Activated CD4-positive, alpha-beta memory T cell treated with anti-CD3 and anti-CD28 coated beads for 36 hours (primary cell): ENCODE results near the gene NR6A1. TPM values are rescaled to one million over a fixed set of nuclear protein-coding genes. Genes with fewer than 3 reads are reported as not detected.
A peak's percentile ranks its signal among the peaks of the same experiment; 100 is the strongest.

Experiments used
- CTCF ChIA-PET: fragments of 350-600 bp; sonication (Branson Sonifier 250); formaldehyde crosslinking; loops from one replicate; lab custom pipeline; 2021; ENCODE audit warnings: antibody characterized with exemption, inconsistent platforms; lab: Charles Lee
- POLR2A ChIA-PET: fragments of 350-600 bp; sonication (Branson Sonifier 250); formaldehyde crosslinking; loops from one replicate; lab custom pipeline; 2021; ENCODE audit warnings: antibody characterized with exemption; lab: Charles Lee
- DNase-seq: peaks from one replicate; pipeline ENCODE4 v3.0.0-alpha.2; 2020
- H3K27ac Mint-ChIP-seq: one replicate; pipeline ENCODE4 v1.8.0; 2021; ENCODE audit warnings: mixed read lengths
- H3K27me3 Mint-ChIP-seq: one replicate; pipeline ENCODE4 v1.8.0; 2021; ENCODE audit warnings: mixed read lengths
- H3K36me3 Mint-ChIP-seq: one replicate; pipeline ENCODE4 v1.8.0; 2021; ENCODE audit warnings: mixed read lengths
- H3K4me1 Mint-ChIP-seq: one replicate; pipeline ENCODE4 v1.8.0; 2021; ENCODE audit warnings: low read depth, mixed read lengths
- H3K4me3 Mint-ChIP-seq: one replicate; pipeline ENCODE4 v1.8.0; 2021; ENCODE audit warnings: mild to moderate bottlenecking, mixed read lengths
- H3K9me3 Mint-ChIP-seq: one replicate; pipeline ENCODE4 v1.8.0; 2021; ENCODE audit warnings: mixed read lengths
- intact Hi-C: fragments of 100-400 bp; cut with micrococcal nuclease; formaldehyde crosslinking; loops from one replicate; pipeline ENCODE4 v1.15.1; 2023
- total RNA-seq, 2 experiments: library from RNA; stranded (reverse); gene quantifications; one replicate each; pipeline ENCODE4 v1.2.3, GENCODE V29; 2021

The NR6A1 gene
- total RNA-seq, 2 experiments from 2014 or later = 0.61 to 0.83 TPM

DNA sequence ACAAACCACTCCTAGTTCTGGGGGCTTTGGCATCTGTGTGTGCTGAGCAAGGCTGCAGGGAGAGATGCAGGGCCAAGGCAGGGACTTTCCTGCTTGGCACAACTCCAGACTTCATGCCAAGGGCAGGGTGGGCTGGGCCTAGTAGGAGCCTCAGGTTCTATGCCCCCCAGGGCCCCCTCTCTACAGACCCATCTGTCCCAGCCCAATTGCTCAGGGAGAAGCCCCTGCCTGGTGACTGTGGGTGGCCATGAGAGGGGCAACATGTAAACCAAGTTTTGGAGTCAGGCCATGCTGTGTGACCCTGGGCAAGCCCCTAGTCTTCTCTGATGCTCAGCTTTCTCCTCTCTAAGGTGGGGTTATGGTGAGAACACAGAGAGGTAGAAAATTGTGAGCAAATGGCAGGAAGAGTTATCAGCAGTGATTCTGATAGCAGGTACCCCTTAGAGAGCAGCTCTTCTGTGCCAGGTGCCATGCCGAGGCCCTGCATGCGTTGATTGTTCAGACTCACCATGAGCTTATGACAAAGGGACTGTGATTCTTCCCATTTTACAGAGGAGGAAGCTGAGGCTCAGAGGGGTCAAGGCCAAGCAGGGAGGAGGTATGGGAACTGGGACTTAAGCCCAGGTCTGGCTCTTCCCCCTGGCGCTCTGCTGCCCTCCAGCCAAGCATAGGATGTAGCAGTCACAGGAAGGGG lies 11.0 kb upstream of the NR6A1 start:
- intact Hi-C loops = no loop called here
- no peak for DNase-seq
- Mint-ChIP-seq H3K27ac (no peak overlapping the region), H3K27me3 (peaks cover 5% of the 10 kb centered on the region), H3K9me3 (no peaks in the 10 kb centered on the region), H3K4me1 (no peaks in the 10 kb centered on the region), H3K4me3 (no peak overlapping the region), H3K36me3 (no peaks in the 10 kb centered on the region)
- ChIA-PET CTCF (interaction anchor here (1.2 to 15.7 kb wide), 2 partner anchors 11 to 69 kb away, joined by 5 to 530 read pairs; partner anchors contain the start of genes NR6A1 and WDR38), POLR2A (no interaction called here)

DNA sequence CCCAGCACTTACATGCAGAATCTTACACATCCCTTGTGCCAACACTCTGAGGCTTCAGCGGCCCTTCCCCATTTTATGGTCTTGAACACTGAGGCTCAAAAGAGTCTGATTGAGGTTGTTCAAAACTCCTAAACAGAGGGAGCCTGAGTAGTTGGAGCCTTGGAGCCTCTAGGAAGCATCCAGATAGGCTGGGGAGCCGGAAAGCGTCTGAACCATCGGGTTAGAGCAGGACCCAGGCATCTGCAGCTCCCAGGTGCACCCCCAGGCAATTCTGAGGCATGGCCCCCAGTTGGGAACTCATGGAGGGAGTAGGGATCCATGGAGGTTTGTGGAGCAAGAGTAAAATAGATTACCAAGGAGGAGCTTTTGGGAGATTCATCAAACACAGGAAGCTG lies 9.6 kb upstream of the NR6A1 start:
- CTCF ChIA-PET = interaction anchor here (15.7 kb wide), 1 partner anchor 71 kb away, joined by 530 read pairs; the partner anchor contains the start of gene WDR38
- no peak overlapping the region for H3K27ac Mint-ChIP-seq
- intact Hi-C loops = no loop called here

DNA sequence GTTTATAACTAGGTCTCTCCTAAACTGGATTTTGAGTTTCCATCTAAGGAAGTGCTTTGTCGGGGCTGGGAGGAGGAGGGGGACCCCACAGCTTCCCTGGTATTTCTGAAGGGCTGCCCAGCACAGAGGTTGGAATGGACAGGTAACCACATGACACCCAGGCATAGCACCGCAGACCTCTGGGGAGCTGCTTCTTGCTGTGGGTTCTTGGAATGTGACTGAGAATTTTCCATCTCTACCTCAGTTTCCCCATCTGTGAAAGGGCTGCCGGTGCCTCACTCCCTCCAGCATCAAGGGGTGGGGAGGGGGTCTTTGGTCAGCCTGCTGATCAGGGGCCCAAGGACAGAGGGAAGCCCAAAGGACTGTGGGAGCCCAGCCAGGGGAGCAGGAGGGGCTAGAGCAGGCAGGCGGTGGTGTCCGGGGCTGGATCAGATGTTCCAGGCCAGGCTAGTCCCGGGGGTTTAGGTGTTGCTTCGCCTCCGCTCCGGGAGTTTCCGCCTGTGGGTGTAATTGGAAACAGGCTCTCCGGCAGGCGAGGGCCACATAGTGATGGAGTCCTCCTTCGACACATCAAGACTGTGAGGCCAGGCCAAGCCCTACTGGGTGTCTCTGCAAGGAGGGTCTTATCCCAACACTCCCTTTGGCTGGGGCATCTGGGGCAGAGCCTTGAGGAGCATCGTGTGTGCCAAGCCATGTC lies 9.1 kb upstream of the NR6A1 start:
- ChIA-PET POLR2A (no interaction called here), CTCF (interaction anchor here (15.7 kb wide), 1 partner anchor 71 kb away, joined by 530 read pairs; the partner anchor contains the start of gene WDR38)
- Mint-ChIP-seq H3K36me3 (no peaks in the 10 kb centered on the region), H3K27me3 (peaks cover 19% of the 10 kb centered on the region), H3K9me3 (no peaks in the 10 kb centered on the region), H3K4me3 (no peak overlapping the region), H3K27ac (no peak overlapping the region), H3K4me1 (peaks cover 8% of the 10 kb centered on the region)
- intact Hi-C loops = no loop called here
- DNase-seq = no peak

More for the DNA sequence above, 9.6 kb upstream of the NR6A1 start:
- Mint-ChIP-seq H3K36me3 (no peaks in the 10 kb centered on the region), H3K4me1 (peaks cover 8% of the 10 kb centered on the region), H3K9me3 (no peaks in the 10 kb centered on the region), H3K27me3 (peaks cover 15% of the 10 kb centered on the region), H3K4me3 (no peak overlapping the region)
- POLR2A ChIA-PET = no interaction called here
- DNase-seq = no peak

DNA sequence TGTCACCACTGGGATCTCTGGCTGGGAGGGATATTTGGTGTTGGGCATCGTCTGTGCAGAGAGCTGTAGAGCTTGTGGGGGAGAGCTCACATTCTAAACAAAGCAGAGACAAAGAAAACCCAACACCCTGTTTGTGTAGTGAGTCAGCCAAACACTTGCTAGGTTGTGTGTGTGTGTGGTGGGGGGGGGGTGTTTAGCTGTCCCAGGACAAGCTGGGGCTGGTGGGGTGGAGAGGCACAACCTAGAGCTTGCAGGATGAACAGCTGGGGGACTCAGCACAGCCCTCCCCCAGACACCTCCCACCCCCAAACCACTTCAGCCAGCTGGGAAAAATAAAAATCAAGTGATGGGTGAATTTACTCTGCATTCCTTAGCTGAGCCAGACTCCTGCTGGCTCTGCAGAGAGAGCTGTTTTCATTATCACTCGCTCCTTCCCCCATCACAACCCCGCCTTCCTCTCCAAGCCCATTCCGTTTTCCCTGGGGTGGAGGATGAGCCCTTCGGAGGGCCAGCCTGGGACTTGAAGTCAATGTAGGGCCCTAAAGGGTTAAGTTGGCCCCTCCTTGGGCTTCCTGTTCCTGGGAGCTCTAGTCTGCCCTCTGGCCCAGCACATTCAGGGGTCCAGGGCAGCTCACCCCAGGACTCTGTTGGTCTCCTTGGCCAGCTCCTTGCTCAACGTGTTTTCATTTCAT lies 8.4 kb upstream of the NR6A1 start:
- H3K27ac Mint-ChIP-seq = no peak overlapping the region
- H3K9me3 Mint-ChIP-seq = no peaks in the 10 kb centered on the region
- H3K4me1 Mint-ChIP-seq = peaks cover 9% of the 10 kb centered on the region
- CTCF ChIA-PET = interaction anchor here (0.9 to 15.7 kb wide), 2 partner anchors 9 to 72 kb away, joined by 3 to 530 read pairs; partner anchors contain the start of genes NR6A1 and WDR38
- no peak for DNase-seq
- no peak overlapping the region for H3K4me3 Mint-ChIP-seq
- intact Hi-C loops = no loop called here
- H3K36me3 Mint-ChIP-seq = no peaks in the 10 kb centered on the region
- peaks cover 22% of the 10 kb centered on the region for H3K27me3 Mint-ChIP-seq
- POLR2A ChIA-PET = no interaction called here

DNA sequence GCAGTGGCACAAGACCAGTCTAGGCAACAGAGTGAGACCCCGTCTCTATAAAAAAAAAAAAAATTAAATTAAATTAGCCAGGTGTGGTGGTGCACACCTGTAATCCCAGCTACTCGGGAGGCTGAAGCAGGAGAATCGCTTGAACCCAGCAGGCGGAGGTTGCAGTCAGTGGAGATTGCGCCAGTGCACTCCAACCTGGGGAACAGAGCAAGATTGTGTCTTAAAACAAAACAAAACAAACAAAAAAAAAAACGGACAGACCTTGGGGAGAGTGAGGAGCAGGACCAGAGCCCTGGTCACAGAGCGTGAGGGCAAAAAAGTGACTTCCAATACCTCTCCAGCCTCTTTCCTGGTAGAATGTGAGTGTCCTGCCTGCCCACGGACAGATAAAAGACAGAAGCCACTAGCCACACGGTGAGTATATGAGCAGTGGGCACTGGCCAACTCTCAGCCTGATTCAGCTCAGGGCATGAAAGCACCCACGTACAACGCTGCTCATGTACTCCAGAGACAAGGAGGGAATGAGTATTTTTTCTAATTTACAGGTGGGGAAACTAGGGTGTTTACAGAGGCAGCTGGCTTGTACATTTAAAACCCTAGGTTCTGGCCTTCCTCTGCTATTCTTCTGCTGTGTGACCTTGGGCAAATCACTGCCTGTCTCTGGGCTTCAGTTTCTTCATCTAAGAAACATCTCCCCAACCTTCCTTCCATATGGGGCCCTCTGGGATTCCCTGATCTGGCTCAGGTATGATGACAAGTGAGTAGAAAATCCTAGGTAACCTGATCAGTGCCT lies 7.7 kb upstream of the NR6A1 start:
- CTCF ChIA-PET = interaction anchor here (0.7 to 15.7 kb wide), 3 partner anchors 8 to 595 kb away, joined by 3 to 530 read pairs (median 4); partner anchors contain the start of genes NR6A1 and WDR38
- POLR2A ChIA-PET = no interaction called here
- Mint-ChIP-seq H3K4me3 (no peak overlapping the region), H3K27ac (no peak overlapping the region), H3K36me3 (no peaks in the 10 kb centered on the region), H3K4me1 (peaks cover 16% of the 10 kb centered on the region), H3K27me3 (peaks cover 29% of the 10 kb centered on the region), H3K9me3 (no peaks in the 10 kb centered on the region)
- intact Hi-C loops = no loop called here
- DNase-seq = no peak

DNA sequence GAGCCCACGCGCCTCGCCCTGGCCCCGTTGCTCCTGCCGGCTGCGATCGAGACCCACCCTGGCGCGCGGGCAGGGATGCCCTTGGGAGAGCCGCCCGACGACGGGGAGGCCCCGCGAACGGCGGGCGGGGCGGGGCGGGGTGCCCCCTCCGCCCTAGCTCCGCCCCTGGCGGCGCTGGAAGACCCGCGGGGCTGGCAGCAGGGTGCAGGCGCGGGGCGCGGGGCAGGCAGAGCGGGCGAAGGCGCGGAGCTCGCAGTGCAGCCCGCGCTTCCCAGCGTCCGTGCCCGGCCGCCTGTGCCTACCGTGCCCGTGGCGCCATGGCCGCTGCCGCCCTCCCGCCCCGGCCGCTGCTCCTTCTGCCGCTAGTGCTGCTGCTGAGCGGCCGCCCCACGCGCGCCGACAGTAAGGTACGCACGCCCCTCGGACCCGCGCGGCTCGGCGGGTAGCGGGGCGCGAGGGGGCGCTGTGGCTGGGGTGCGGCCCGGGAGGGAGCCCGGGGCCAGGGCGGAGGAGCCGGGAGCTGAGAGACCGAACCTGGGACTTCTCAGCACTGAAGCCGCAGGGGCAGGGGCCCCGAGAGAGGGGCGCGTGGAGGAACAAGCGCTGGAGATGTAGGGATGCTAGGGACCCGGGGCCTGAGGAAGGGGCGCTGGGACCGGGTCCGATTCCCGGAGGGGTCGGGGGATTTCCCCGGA lies 6.0 kb upstream of the NR6A1 start, which contains the start of gene OLFML2A:
Gene OLFML2A (plus strand): TSS at position 180 of the 695 bp plus-strand sequence. CDS start 138 bp downstream, at position 318.
- POLR2A ChIA-PET = interaction anchor here (0.6 kb wide), 1 partner anchor 890 kb away, joined by 4 read pairs; no protein-coding TSS in a partner anchor
- DNase-seq = peak; percentile 19
- H3K36me3 Mint-ChIP-seq = no peaks in the 10 kb centered on the region
- peak within 1 kb of the TSS; percentile 60 for H3K4me3 Mint-ChIP-seq
- H3K27ac Mint-ChIP-seq = no peak within 1 kb of the TSS
- intact Hi-C loops = no loop called here
- H3K27me3 Mint-ChIP-seq = peaks cover 38% of the 10 kb centered on the region
- CTCF ChIA-PET = interaction anchor here (0.6 to 15.7 kb wide), 6 partner anchors 8 to 154 kb away, joined by 3 to 530 read pairs (median 5); partner anchors contain the start of gene WDR38
- peaks cover 28% of the 10 kb centered on the region for H3K4me1 Mint-ChIP-seq
- no peaks in the 10 kb centered on the region for H3K9me3 Mint-ChIP-seq

DNA sequence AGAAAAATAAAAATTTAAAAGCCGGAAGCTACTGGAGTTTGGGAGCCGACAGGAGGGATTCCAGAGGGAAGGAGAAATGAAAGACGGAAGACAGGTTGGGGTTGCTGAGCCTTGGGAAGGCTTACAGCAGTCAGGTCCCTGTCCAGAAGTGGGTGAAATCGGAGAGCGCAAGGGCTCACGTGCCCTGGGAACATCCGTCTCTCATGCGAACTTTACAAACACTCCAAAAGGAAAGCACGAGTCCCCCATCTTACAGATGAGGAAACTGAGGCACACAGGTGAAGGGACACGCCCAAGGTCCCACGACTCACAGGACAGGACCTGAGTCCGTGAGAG lies 5.5 kb upstream of the NR6A1 start:
- no peaks in the 10 kb centered on the region for H3K9me3 Mint-ChIP-seq
- intact Hi-C loops = no loop called here
- no peaks in the 10 kb centered on the region for H3K36me3 Mint-ChIP-seq
- peak overlapping the region; percentile 60 for H3K4me3 Mint-ChIP-seq
- no peak for DNase-seq
- ChIA-PET POLR2A (interaction anchor here (0.6 kb wide), 1 partner anchor 891 kb away, joined by 4 read pairs; no protein-coding TSS in a partner anchor), CTCF (interaction anchor here (0.6 to 15.7 kb wide), 6 partner anchors 8 to 84 kb away, joined by 3 to 530 read pairs (median 5); partner anchors contain the start of gene WDR38)
- peaks cover 28% of the 10 kb centered on the region for H3K4me1 Mint-ChIP-seq
- peaks cover 38% of the 10 kb centered on the region for H3K27me3 Mint-ChIP-seq
- H3K27ac Mint-ChIP-seq = no peak overlapping the region

DNA sequence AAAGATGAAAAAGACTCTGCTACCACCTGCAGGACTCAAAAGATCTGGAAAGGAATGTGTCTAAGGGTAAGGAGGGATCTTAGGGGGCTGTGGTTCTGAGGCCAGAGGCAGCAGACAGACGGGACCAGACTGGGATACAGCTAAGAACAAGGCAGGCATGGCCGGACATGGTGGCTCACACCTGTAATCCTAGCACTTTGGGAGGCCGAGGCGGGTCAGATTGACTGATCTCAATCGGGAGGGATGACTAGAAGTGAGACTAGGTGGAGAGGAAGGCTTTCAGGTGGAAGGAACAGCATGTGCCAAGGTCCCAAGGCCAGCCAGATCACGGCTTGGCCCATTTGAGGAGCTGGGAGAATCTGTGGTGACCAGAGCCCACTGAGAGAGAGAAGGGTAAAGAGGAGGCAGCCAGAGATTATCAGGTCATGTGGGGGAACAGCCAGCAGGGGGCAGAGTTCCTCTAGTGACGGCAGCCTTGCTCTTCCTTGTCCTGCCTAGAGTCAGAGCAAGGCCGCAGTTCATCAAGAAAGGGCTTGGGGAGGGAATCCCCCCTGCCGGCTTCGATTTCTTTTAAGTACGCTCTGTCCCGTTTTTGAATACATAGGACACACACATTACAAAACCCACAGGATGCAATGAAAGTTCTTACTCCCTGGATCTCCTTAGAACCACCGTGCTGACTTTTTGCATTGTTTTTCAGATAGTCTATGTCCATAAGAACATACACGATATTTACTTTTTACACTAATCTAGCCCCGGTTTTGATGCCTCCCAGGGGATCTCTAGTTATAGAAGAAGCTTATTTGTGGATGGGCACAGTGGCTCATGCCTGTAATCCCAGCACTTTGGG lies 3.2 kb upstream of the NR6A1 start:
- no peak overlapping the region for H3K27ac Mint-ChIP-seq
- intact Hi-C loops = loop anchor here (1.0 to 5.0 kb wide), 6 partner anchors 79 to 600 kb away; partner anchors contain the start of genes HSPA5, SCAI and WDR38
- POLR2A ChIA-PET = interaction anchor here (1.8 to 2.2 kb wide), 2 partner anchors 79 to 87 kb away, joined by 6 to 7 read pairs; partner anchors contain the start of genes ARPC5L, RPL35 and WDR38

DNA sequence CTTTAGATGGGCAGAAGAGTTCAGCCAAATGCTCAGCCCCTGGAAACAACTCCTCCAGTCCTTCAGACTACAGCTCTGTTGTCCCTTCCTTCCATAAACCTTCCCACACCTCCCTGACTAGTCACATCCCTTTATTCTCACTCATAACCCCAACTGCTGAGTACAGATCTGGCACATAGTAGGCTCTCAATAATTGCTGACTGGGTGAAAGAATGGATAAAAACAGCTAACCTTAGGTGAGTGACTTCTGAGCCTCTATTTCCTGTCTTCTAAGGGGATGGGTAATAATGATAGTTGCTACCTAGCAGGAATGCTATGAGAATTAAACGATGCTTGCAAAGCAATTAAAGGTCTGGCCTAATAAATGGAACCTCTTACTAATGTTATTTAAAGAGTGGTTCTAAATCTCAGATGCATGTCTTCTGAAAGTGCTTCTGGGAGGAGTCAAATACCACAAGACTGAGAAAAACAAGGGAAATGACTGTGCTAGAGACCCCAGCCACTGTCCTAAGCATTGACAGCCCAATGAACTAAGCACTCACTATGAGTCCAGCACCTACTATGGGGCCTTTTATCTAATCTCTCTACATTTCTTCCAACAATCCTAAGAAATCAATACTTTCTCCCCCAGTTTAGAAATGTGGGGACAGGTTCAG lies 2.5 kb upstream of the NR6A1 start:
- Mint-ChIP-seq H3K36me3 (no peaks in the 10 kb centered on the region), H3K27me3 (peaks cover 55% of the 10 kb centered on the region), H3K27ac (no peak overlapping the region), H3K9me3 (no peaks in the 10 kb centered on the region), H3K4me3 (no peak overlapping the region), H3K4me1 (peaks cover 45% of the 10 kb centered on the region)
- DNase-seq = no peak
- intact Hi-C loops = loop anchor here (1.0 to 5.0 kb wide), 6 partner anchors 80 to 601 kb away; partner anchors contain the start of genes HSPA5, SCAI and WDR38
- ChIA-PET POLR2A (interaction anchor here (1.1 to 2.2 kb wide), 3 partner anchors 79 to 88 kb away, joined by 4 to 7 read pairs (median 6); partner anchors contain the start of genes ARPC5L, RPL35 and WDR38), CTCF (interaction anchor here (0.6 to 15.7 kb wide), 14 partner anchors 11 to 156 kb away, joined by 3 to 530 read pairs (median 4); partner anchors contain the start of gene WDR38)

More for the DNA sequence above, 3.2 kb upstream of the NR6A1 start:
- Mint-ChIP-seq H3K36me3 (no peaks in the 10 kb centered on the region), H3K4me3 (no peak overlapping the region), H3K27me3 (peaks cover 50% of the 10 kb centered on the region), H3K9me3 (no peaks in the 10 kb centered on the region), H3K4me1 (peaks cover 41% of the 10 kb centered on the region)
- CTCF ChIA-PET = interaction anchor here (0.5 to 15.7 kb wide), 19 partner anchors 11 to 1832 kb away, joined by 3 to 530 read pairs (median 4); partner anchors contain the start of genes SCAI and WDR38
- peak; percentile 90 for DNase-seq
